SK-N-SH (cell line): ENCODE results near the gene RNF166. TPM values are rescaled to one million over a fixed set of nuclear protein-coding genes. Genes with fewer than 3 reads are reported as not detected.
A peak's percentile ranks its signal among the peaks of the same experiment; 100 is the strongest.

Source experiments
- CTCF ChIA-PET: fragments of 300-600, 350-600 bp; formaldehyde crosslinking; extraction: SDS; loops from one replicate; lab custom pipeline; 2021; lab: Yijun Ruan, JAX
- POLR2A ChIA-PET: fragments of 350-600 bp; sonication (Branson Sonifier 250); formaldehyde crosslinking; extraction: SDS; loops from one replicate; lab custom pipeline; 2020; ENCODE audit warnings: antibody characterized with exemption, inconsistent platforms; lab: Yijun Ruan, JAX
- DNase-seq: peaks from one replicate; pipeline ENCODE4 v3.0.0; 2012
- H2AFZ ChIP-seq: fragments of 200-600 bp; sonication (generic); 2 replicates; pipeline ENCODE4 v1.8.1; 2016; ENCODE audit warnings: antibody characterized with exemption, mild to moderate bottlenecking, low read depth
- H3F3A ChIP-seq: fragments of 200-600 bp; sonication (generic); replicated peaks from 2 replicates; pipeline ENCODE3; 2016; ENCODE audit warnings: antibody characterized with exemption, mild to moderate bottlenecking; ENCODE audit not compliant: insufficient read depth
- H3K27ac ChIP-seq, 2 experiments: fragments of 200-500 bp in 1 of 2; fragments of 200-600 bp in 1 of 2; sonication (Bioruptor generic) in 1 of 2; sonication (generic), shearing (Covaris generic) in 1 of 2; 2 replicates each; pipeline versions ENCODE4 v1.5.1 to v1.6.1; 2014 to 2016; ENCODE audit warnings: low read depth in 2 of 2, inconsistent platforms in 1 of 2, low read length in 1 of 2, mild to moderate bottlenecking in 1 of 2, mixed read lengths in 1 of 2
- H3K27me3 ChIP-seq: fragments of 200-600 bp; sonication (generic), shearing (Covaris generic); 2 replicates; pipeline ENCODE4 v1.6.1; 2016; ENCODE audit warnings: mixed run types; ENCODE audit not compliant: insufficient read depth
- H3K36me3 ChIP-seq, 2 experiments: fragments of 200-500 bp in 1 of 2; fragments of 200-600 bp in 1 of 2; sonication (Bioruptor generic) in 1 of 2; sonication (generic) in 1 of 2; replicated peaks in 1 of 2; 2 replicates each; pipeline versions ENCODE3 to v1.5.1; 2014 to 2016; ENCODE audit warnings: low read length in 1 of 2, mild to moderate bottlenecking in 1 of 2; ENCODE audit not compliant: insufficient read depth in 2 of 2, control insufficient read depth in 1 of 2
- H3K4me1 ChIP-seq, 2 experiments: fragments of 200-500 bp in 1 of 2; fragments of 200-600 bp in 1 of 2; sonication (Bioruptor generic) in 1 of 2; sonication (generic), shearing (Covaris generic) in 1 of 2; 2 replicates each; pipeline versions ENCODE4 v1.5.1 to v1.6.1; 2014 to 2016; ENCODE audit warnings: low read depth in 1 of 2, low read length in 1 of 2, mixed run types in 1 of 2; ENCODE audit not compliant: insufficient read depth in 2 of 2, control insufficient read depth in 1 of 2
- H3K4me2 ChIP-seq: fragments of 200-600 bp; sonication (generic), shearing (Covaris generic); 2 replicates; pipeline ENCODE4 v1.6.1; 2017; ENCODE audit warnings: mixed run types
- H3K4me3 ChIP-seq, 2 experiments: fragments of 200-500 bp in 1 of 2; fragments of 200-600 bp in 1 of 2; sonication (Bioruptor generic) in 1 of 2; sonication (generic), shearing (Covaris generic) in 1 of 2; 2 replicates each; pipeline versions ENCODE4 v1.5.1 to v1.8.1; 2014 to 2016; ENCODE audit warnings: low read depth in 2 of 2, inconsistent platforms in 1 of 2, low read length in 1 of 2, mild to moderate bottlenecking in 1 of 2, mixed read lengths in 1 of 2, moderate library complexity in 1 of 2
- H3K79me2 ChIP-seq: fragments of 200-600 bp; sonication (generic); 2 replicates; pipeline ENCODE4 v1.8.1; 2017; ENCODE audit warnings: mild to moderate bottlenecking; ENCODE audit not compliant: insufficient read depth
- H3K9ac ChIP-seq: fragments of 200-600 bp; sonication (generic); 2 replicates; pipeline ENCODE4 v1.6.1; 2017; ENCODE audit warnings: mixed run types
- H3K9me2 ChIP-seq: fragments of 200-600 bp; sonication (generic); 2 replicates; pipeline ENCODE4 v1.6.1; 2017; ENCODE audit warnings: mixed run types
- H3K9me3 ChIP-seq: fragments of 200-600 bp; sonication (generic); 2 replicates; pipeline ENCODE4 v1.6.1; 2017; ENCODE audit warnings: mixed run types, mild to moderate bottlenecking, moderate library complexity
- H4K20me1 ChIP-seq: fragments of 200-600 bp; sonication (generic); 2 replicates; pipeline ENCODE4 v1.6.1; 2017; ENCODE audit warnings: mild to moderate bottlenecking, mixed run types; ENCODE audit not compliant: insufficient read depth
- FOSL2 ChIP-seq: IDR thresholded peaks from 2 replicates; pipeline ENCODE4 v1.4.0; 2012; ENCODE audit warnings: low read depth, mild to moderate bottlenecking, moderate library complexity, borderline replicate concordance
- FOXJ3 ChIP-seq: sonication (generic); formaldehyde crosslinking; IDR thresholded peaks from 2 replicates; pipeline ENCODE4 v1.5.1; 2020; ENCODE audit warnings: mild to moderate bottlenecking, missing genetic modification reagents
- GATA2 ChIP-seq: sonication (generic); formaldehyde crosslinking; IDR thresholded peaks from 2 replicates; pipeline ENCODE4 v1.5.0; 2020; ENCODE audit warnings: mild to moderate bottlenecking, missing genetic modification reagents
- MXI1 ChIP-seq: IDR thresholded peaks from 2 replicates; pipeline ENCODE4 v1.6.1; 2012; ENCODE audit warnings: mild to moderate bottlenecking, low read depth, low read length, improper control_type of control experiment
- NFIC ChIP-seq: IDR thresholded peaks from 2 replicates; pipeline ENCODE4 v1.4.0; 2012; ENCODE audit warnings: borderline replicate concordance
- NRF1 ChIP-seq: IDR thresholded peaks from 2 replicates; pipeline ENCODE4 v1.6.1; 2012; ENCODE audit warnings: low read depth, mild to moderate bottlenecking, low read length
- RAD21 ChIP-seq: IDR thresholded peaks from 2 replicates; pipeline ENCODE4 v1.6.1; 2012; ENCODE audit warnings: mild to moderate bottlenecking, low read length
- RFX5 ChIP-seq: IDR thresholded peaks from 2 replicates; pipeline ENCODE4 v1.6.1; 2012; ENCODE audit warnings: mild to moderate bottlenecking, improper control_type of control experiment, low read length
- RXRA ChIP-seq: IDR thresholded peaks from 2 replicates; pipeline ENCODE4 v1.4.0; 2012; ENCODE audit warnings: low read depth, mild to moderate bottlenecking, borderline replicate concordance
- SIN3A ChIP-seq: IDR thresholded peaks from 2 replicates; pipeline ENCODE4 v1.6.1; 2012; ENCODE audit warnings: low read depth, mild to moderate bottlenecking, low read length, moderate library complexity, borderline replicate concordance
- TCF12 ChIP-seq: IDR thresholded peaks from 2 replicates; pipeline ENCODE4 v1.4.0; 2012
- TEAD4 ChIP-seq: IDR thresholded peaks from 2 replicates; pipeline ENCODE4 v1.4.0; 2012; ENCODE audit warnings: mild to moderate bottlenecking, borderline replicate concordance; ENCODE audit not compliant: insufficient read depth
- YY1 ChIP-seq: IDR thresholded peaks from 2 replicates; pipeline ENCODE4 v1.4.0; 2012; ENCODE audit warnings: low read depth, mild to moderate bottlenecking
- WGBS: methylation state at CpG from one replicate; pipeline ENCODE4 v1.1.6; 2017; ENCODE audit warnings: low lambda C conversion rate; 5-methylcytosine and 5-hydroxymethylcytosine counted together
- polyA plus RNA-seq, 3 experiments: library from polyadenylated mRNA; depleted of rRNA; stranded (reverse); fragments of >200 nt; gene quantifications; 2 replicates each; pipeline ENCODE4 v1.2.3, GENCODE V29; 2012
- TF ChIP-seq, protein P1 (sequence below): IDR thresholded peaks from 2 replicates; pipeline ENCODE4 v1.4.0; 2012; ENCODE audit warnings: low read depth, borderline replicate concordance
- TF ChIP-seq, protein P2 (sequence below): IDR thresholded peaks from 2 replicates; pipeline ENCODE4; 2012
- TF ChIP-seq, protein P3 (sequence below): IDR thresholded peaks from 2 replicates; pipeline ENCODE4 v1.4.0; 2012; ENCODE audit warnings: low read depth
- TF ChIP-seq, protein P4 (sequence below): IDR thresholded peaks from 2 replicates; pipeline ENCODE4 v1.6.1; 2012; ENCODE audit warnings: mild to moderate bottlenecking, low read depth, low read length, moderate library complexity
- TF ChIP-seq, protein P5 (sequence below): fragments of 150-350 bp; IDR thresholded peaks from 2 replicates; pipeline ENCODE4 v1.6.1; 2017; ENCODE audit warnings: antibody characterized with exemption, low read length, low read depth, borderline replicate concordance
- TF ChIP-seq, protein P6 (sequence below): fragments of 150-350 bp; IDR thresholded peaks from 2 replicates; pipeline ENCODE4 v1.6.1; 2016; ENCODE audit warnings: mild to moderate bottlenecking, low read depth, low read length

RNF166 gene
- polyA plus RNA-seq, 1 of the 3 experiments (the other 2 are of a cell fraction), result 17.2 TPM

DNA sequence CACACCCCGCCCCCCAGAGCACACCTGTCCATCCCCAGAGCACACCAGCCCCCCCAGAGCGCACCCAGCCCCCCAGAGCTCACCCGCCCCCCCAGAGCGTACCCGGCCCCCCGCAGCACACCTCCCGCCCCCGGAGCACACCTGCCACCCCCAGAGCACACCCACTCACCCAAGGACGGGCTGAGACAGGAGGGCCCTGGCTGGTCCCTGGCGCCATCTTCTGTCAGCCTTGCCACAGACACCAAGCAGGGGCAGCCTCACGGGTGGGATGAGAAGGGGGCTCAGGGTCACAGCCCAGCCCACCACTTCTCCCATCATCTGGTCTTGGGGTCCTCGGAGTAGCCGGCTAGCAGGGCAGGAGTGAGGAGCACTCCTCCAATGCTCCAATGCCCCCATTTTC lies 47.0 kb upstream of the RNF166 start:
- no peak overlapping the region for H2AFZ ChIP-seq
- no peak overlapping the region for H3K9ac ChIP-seq
- peaks cover 0 to 5% of the 10 kb centered on the region in 2 experiments for H3K36me3 ChIP-seq
- H4K20me1 ChIP-seq, result peaks cover 79% of the 10 kb centered on the region
- no peaks in the 10 kb centered on the region for H3K9me3 ChIP-seq
- H3K9me2 ChIP-seq, result no peaks in the 10 kb centered on the region
- 84% methylated on average over 10 of the region's 13 CpGs for WGBS
- no peaks in the 10 kb centered on the region for H3K27me3 ChIP-seq
- no peak overlapping the region for H3K4me2 ChIP-seq
- no peak for DNase-seq
- H3K79me2 ChIP-seq, result peaks cover 92% of the 10 kb centered on the region
- CTCF ChIA-PET, result interaction anchor here (1.0 to 30.9 kb wide), 7 partner anchors 13 to 459 kb away, joined by 3 to 540 read pairs (median 5); no protein-coding TSS in a partner anchor
- POLR2A ChIA-PET, result no interaction called here
- H3K4me1 ChIP-seq, result peaks cover 8 to 12% of the 10 kb centered on the region in 2 experiments; a peak in 2 of 4 replicates
- peaks cover 11% of the 10 kb centered on the region for H3F3A ChIP-seq
- H3K4me3 ChIP-seq, result no peak overlapping the region
- H3K27ac ChIP-seq, result no peak overlapping the region
- TF ChIP-seq YY1 (no peak), GATA2 (CRISPR knock-in tag) (no peak), RAD21 (0 out of 2 replicates have a peak, but pooled peaks have one; percentile 5), RXRA (no peak)
- TF ChIP-seq, protein P1, sequence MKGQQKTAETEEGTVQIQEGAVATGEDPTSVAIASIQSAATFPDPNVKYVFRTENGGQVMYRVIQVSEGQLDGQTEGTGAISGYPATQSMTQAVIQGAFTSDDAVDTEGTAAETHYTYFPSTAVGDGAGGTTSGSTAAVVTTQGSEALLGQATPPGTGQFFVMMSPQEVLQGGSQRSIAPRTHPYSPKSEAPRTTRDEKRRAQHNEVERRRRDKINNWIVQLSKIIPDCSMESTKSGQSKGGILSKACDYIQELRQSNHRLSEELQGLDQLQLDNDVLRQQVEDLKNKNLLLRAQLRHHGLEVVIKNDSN, result no peak
- TF ChIP-seq, all 33 proteins: peak for 1

DNA sequence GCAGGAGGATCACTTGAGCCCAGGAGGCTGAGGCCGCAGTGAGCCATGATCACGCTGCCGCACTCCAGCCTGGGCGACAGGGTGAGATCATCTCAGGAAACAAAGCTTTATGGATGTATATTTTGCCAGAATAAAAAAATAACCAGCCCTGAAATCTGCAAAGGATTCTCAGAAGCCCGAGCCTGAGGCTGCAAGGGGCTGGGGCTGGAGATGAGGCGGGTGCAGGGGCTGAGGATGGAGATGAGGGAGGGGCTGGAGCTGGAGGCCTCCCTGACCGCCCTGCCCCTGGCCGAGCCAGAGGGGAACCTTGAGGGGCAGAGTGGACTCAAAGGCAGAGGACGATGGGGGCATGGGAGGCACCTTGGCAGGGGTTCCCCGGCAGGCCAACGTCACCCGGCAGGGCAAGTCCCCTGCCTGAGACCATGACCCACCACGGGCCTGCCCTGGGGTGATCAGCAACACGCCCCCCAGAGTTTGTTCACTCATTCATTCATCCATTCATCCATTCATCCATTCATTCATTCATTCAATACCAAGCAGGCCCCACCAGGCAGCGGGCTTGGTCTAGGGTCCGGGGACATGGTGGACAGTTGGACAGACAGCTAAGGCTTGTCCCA lies 46.3 kb upstream of the RNF166 start:
- POLR2A ChIA-PET, result no interaction called here
- TF ChIP-seq, protein P2, sequence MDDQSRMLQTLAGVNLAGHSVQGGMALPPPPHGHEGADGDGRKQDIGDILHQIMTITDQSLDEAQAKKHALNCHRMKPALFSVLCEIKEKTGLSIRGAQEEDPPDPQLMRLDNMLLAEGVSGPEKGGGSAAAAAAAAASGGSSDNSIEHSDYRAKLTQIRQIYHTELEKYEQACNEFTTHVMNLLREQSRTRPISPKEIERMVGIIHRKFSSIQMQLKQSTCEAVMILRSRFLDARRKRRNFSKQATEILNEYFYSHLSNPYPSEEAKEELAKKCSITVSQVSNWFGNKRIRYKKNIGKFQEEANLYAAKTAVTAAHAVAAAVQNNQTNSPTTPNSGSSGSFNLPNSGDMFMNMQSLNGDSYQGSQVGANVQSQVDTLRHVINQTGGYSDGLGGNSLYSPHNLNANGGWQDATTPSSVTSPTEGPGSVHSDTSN, result no peak
- TF ChIP-seq TEAD4, result no peak
- TF ChIP-seq, protein P3, sequence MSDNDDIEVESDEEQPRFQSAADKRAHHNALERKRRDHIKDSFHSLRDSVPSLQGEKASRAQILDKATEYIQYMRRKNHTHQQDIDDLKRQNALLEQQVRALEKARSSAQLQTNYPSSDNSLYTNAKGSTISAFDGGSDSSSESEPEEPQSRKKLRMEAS, result no peak
- no peak for TF ChIP-seq NRF1
- no peak for TF ChIP-seq RFX5
- no peak for TF ChIP-seq NFIC
- TF ChIP-seq, protein P4, sequence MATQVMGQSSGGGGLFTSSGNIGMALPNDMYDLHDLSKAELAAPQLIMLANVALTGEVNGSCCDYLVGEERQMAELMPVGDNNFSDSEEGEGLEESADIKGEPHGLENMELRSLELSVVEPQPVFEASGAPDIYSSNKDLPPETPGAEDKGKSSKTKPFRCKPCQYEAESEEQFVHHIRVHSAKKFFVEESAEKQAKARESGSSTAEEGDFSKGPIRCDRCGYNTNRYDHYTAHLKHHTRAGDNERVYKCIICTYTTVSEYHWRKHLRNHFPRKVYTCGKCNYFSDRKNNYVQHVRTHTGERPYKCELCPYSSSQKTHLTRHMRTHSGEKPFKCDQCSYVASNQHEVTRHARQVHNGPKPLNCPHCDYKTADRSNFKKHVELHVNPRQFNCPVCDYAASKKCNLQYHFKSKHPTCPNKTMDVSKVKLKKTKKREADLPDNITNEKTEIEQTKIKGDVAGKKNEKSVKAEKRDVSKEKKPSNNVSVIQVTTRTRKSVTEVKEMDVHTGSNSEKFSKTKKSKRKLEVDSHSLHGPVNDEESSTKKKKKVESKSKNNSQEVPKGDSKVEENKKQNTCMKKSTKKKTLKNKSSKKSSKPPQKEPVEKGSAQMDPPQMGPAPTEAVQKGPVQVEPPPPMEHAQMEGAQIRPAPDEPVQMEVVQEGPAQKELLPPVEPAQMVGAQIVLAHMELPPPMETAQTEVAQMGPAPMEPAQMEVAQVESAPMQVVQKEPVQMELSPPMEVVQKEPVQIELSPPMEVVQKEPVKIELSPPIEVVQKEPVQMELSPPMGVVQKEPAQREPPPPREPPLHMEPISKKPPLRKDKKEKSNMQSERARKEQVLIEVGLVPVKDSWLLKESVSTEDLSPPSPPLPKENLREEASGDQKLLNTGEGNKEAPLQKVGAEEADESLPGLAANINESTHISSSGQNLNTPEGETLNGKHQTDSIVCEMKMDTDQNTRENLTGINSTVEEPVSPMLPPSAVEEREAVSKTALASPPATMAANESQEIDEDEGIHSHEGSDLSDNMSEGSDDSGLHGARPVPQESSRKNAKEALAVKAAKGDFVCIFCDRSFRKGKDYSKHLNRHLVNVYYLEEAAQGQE, result no peak
- TF ChIP-seq FOXJ3 (CRISPR knock-in tag), result no peak
- no peak for TF ChIP-seq TCF12
- TF ChIP-seq MXI1, result no peak
- TF ChIP-seq SIN3A, result no peak
- no peak for TF ChIP-seq FOSL2
- no peak for TF ChIP-seq YY1
- no peak for TF ChIP-seq RAD21
- TF ChIP-seq, protein P5, sequence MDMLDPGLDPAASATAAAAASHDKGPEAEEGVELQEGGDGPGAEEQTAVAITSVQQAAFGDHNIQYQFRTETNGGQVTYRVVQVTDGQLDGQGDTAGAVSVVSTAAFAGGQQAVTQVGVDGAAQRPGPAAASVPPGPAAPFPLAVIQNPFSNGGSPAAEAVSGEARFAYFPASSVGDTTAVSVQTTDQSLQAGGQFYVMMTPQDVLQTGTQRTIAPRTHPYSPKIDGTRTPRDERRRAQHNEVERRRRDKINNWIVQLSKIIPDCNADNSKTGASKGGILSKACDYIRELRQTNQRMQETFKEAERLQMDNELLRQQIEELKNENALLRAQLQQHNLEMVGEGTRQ, result no peak
- TF ChIP-seq, protein P6, sequence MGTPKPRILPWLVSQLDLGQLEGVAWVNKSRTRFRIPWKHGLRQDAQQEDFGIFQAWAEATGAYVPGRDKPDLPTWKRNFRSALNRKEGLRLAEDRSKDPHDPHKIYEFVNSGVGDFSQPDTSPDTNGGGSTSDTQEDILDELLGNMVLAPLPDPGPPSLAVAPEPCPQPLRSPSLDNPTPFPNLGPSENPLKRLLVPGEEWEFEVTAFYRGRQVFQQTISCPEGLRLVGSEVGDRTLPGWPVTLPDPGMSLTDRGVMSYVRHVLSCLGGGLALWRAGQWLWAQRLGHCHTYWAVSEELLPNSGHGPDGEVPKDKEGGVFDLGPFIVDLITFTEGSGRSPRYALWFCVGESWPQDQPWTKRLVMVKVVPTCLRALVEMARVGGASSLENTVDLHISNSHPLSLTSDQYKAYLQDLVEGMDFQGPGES, result no peak

More for the DNA sequence above, 46.3 kb upstream of the RNF166 start:
- no peak for DNase-seq
- Histone ChIP-seq H3K9me3 (no peaks in the 10 kb centered on the region), H3K36me3 (peaks cover 0 to 5% of the 10 kb centered on the region in 2 experiments), H2AFZ (no peak overlapping the region), H3K4me1 (peaks cover 8 to 12% of the 10 kb centered on the region in 2 experiments; a peak in 2 of 4 replicates), H3K4me2 (no peak overlapping the region), H4K20me1 (peaks cover 72% of the 10 kb centered on the region), H3K9me2 (no peaks in the 10 kb centered on the region), H3K4me3 (no peak overlapping the region), H3K79me2 (peaks cover 92% of the 10 kb centered on the region), H3K27ac (no peak overlapping the region), H3F3A (peaks cover 11% of the 10 kb centered on the region), H3K9ac (no peak overlapping the region), H3K27me3 (no peaks in the 10 kb centered on the region)
- CTCF ChIA-PET, result interaction anchor here (8.6 to 30.9 kb wide), 2 partner anchors 12 to 16 kb away, joined by 93 to 540 read pairs; no protein-coding TSS in a partner anchor
- WGBS, result 91% methylated on average over 13 of the region's 16 CpGs
